Uterus (tissue), 2 donors: ENCODE data around the gene NFILZ.

Source experiments
- POLR2A ChIP-seq, 2 donors: fragments of 450-650 bp; IDR thresholded peaks; one replicate each; pipeline ENCODE4 v1.6.1; 2016; ENCODE audit warnings: antibody characterized with exemption in 2 of 2, mild to moderate bottlenecking in 1 of 2, moderate library complexity in 1 of 2
- TF ChIP-seq, protein P1 (sequence below), 4 experiments: fragments of 200-600 bp in 2 of 4; fragments of 450-650 bp in 2 of 4; sonication (generic) in 2 of 4; IDR thresholded peaks; one replicate each; pipeline ENCODE4 v1.5.1; 2016 to 2019; ENCODE audit warnings: antibody characterized with exemption in 4 of 4, mild to moderate bottlenecking in 2 of 4, moderate library complexity in 1 of 4

DNA sequence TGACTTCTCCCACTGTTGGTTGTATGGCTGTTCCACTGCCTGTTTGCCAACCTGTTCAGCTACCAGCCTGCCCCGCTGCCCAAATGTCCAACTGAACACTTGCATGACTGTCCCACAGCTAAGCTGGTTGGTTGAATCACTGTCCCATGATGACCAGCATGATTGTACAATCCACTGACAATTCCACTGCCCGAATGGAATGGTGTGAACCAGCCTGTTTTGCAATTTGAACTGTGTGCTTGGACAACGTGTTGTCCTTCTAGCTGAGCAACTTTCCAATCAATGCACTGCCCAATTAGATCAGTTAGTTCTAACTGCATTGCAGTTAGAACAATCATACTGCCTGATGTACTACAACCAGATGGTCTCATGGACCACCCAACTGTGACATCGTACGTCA lies 28.6 kb upstream of the NFILZ start:
- TF ChIP-seq, protein P1, sequence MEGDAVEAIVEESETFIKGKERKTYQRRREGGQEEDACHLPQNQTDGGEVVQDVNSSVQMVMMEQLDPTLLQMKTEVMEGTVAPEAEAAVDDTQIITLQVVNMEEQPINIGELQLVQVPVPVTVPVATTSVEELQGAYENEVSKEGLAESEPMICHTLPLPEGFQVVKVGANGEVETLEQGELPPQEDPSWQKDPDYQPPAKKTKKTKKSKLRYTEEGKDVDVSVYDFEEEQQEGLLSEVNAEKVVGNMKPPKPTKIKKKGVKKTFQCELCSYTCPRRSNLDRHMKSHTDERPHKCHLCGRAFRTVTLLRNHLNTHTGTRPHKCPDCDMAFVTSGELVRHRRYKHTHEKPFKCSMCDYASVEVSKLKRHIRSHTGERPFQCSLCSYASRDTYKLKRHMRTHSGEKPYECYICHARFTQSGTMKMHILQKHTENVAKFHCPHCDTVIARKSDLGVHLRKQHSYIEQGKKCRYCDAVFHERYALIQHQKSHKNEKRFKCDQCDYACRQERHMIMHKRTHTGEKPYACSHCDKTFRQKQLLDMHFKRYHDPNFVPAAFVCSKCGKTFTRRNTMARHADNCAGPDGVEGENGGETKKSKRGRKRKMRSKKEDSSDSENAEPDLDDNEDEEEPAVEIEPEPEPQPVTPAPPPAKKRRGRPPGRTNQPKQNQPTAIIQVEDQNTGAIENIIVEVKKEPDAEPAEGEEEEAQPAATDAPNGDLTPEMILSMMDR (IDR thresholded peaks at IDR 0.05), result no peak
- TF ChIP-seq POLR2A (IDR thresholded peaks at IDR 0.05), result no peak
